Stimulated activated CD8-positive, alpha-beta memory T cell treated with anti-CD3 and anti-CD28 coated beads, Interleukin-12 subunit alpha, Interleukin-12 subunit beta, amount 100 ng/mL, for 24 hours (primary cell): ENCODE measurements around the gene FARS2.

Experiments used
- DNase-seq: peaks from one replicate; pipeline ENCODE4 v3.0.0-alpha.2; 2020; ENCODE audit errors: extremely low read depth

Gene FARS2

GRCh38 chr6:5260661-5261544, at the start of gene FARS2, which contains the start of gene LYRM4:
Gene FARS2, plus strand, starts transcription at chr6:5261513.
Gene LYRM4, minus strand, starts transcription at chr6:5260950. Its CDS starts 217 bp downstream, at chr6:5260733.
- DNase-seq = peak; percentile 87

GRCh38 chr6:5213836-5214235, 47.5 kb upstream of the FARS2 start:
- no peak for DNase-seq

- DNase-seq = no peak
Observed at GRCh38 chr6:5214570-5215052, 46.7 kb upstream of the FARS2 start.

- no peak for DNase-seq
Observed at GRCh38 chr6:5215159-5215558, 46.2 kb upstream of the FARS2 start.

GRCh38 chr6:5215799-5216198, 45.5 kb upstream of the FARS2 start:
- no peak for DNase-seq

GRCh38 chr6:5217356-5217755, 44.0 kb upstream of the FARS2 start:
- no peak for DNase-seq

- no peak for DNase-seq
Observed at GRCh38 chr6:5219011-5219691, 42.2 kb upstream of the FARS2 start.

- DNase-seq = no peak
Observed at GRCh38 chr6:5220443-5220842, 40.9 kb upstream of the FARS2 start.

- no peak for DNase-seq
Observed at GRCh38 chr6:5223309-5223708, 38.0 kb upstream of the FARS2 start.

- DNase-seq = no peak
Observed at GRCh38 chr6:5229356-5229755, 32.0 kb upstream of the FARS2 start.

- no peak for DNase-seq
Observed at GRCh38 chr6:5230081-5230480, 31.2 kb upstream of the FARS2 start.

GRCh38 chr6:5231289-5231688, 30.0 kb upstream of the FARS2 start:
- no peak for DNase-seq

- DNase-seq = no peak
Observed at GRCh38 chr6:5234874-5235273, 26.4 kb upstream of the FARS2 start.

GRCh38 chr6:5235830-5236229, 25.5 kb upstream of the FARS2 start:
- DNase-seq = no peak

GRCh38 chr6:5237805-5238204, 23.5 kb upstream of the FARS2 start:
- DNase-seq = no peak

GRCh38 chr6:5238336-5238735, 23.0 kb upstream of the FARS2 start:
- DNase-seq = no peak

GRCh38 chr6:5241252-5241651, 20.1 kb upstream of the FARS2 start:
- no peak for DNase-seq

- DNase-seq = no peak
Observed at GRCh38 chr6:5243069-5243468, 18.2 kb upstream of the FARS2 start.

- DNase-seq = no peak
Observed at GRCh38 chr6:5246141-5247097, 14.9 kb upstream of the FARS2 start.

GRCh38 chr6:5247201-5247600, 14.1 kb upstream of the FARS2 start:
- DNase-seq = no peak

- no peak for DNase-seq
Observed at GRCh38 chr6:5248302-5249098, 12.8 kb upstream of the FARS2 start.
